GM12864 (cell line): ENCODE measurements around the gene NAV3.
"Not testable (repeated sequence)": the region's sequence is repeated elsewhere in the genome, so short reads cannot be mapped to it uniquely, and the experiment has no call there.

Experiments used
- DNase-seq: peaks from one replicate; pipeline ENCODE4 v3.0.0-alpha.2; 2011; ENCODE audit warnings: low read depth
- H3K4me3 ChIP-seq: 2 replicates; pipeline ENCODE4 v1.5.1; 2011; ENCODE audit warnings: mild to moderate bottlenecking, low read depth, low read length, control low read depth
- TF ChIP-seq, protein P1 (sequence below): IDR thresholded peaks from 2 replicates; pipeline ENCODE4 v1.5.1; 2011; ENCODE audit warnings: low read depth, mild to moderate bottlenecking, moderate library complexity, low read length, control low read depth, inconsistent platforms; ENCODE audit errors: missing control alignments

The NAV3 gene

DNA sequence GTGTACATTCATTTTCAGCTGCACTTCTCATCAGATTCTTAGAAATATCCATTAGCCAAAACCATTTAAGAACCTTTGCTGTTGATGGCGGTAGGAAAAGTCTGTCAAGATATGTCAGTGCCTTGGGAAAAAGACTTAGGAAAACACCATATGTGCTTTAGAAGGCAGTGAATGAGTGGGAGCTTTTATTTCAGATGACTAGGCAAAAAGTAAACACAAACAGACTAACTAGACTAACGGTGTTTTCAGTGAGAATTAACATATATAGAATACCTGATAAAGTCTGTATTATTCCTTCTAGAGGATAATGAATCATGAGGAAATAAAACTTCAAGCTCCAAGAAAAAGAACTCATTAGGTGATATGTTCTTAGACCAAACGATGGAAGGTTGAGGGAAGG lies 418.9 kb downstream of the NAV3 start:
- no peak overlapping the region for H3K4me3 ChIP-seq
- TF ChIP-seq, protein P1, sequence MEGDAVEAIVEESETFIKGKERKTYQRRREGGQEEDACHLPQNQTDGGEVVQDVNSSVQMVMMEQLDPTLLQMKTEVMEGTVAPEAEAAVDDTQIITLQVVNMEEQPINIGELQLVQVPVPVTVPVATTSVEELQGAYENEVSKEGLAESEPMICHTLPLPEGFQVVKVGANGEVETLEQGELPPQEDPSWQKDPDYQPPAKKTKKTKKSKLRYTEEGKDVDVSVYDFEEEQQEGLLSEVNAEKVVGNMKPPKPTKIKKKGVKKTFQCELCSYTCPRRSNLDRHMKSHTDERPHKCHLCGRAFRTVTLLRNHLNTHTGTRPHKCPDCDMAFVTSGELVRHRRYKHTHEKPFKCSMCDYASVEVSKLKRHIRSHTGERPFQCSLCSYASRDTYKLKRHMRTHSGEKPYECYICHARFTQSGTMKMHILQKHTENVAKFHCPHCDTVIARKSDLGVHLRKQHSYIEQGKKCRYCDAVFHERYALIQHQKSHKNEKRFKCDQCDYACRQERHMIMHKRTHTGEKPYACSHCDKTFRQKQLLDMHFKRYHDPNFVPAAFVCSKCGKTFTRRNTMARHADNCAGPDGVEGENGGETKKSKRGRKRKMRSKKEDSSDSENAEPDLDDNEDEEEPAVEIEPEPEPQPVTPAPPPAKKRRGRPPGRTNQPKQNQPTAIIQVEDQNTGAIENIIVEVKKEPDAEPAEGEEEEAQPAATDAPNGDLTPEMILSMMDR, result no peak
- DNase-seq, result no peak

DNA sequence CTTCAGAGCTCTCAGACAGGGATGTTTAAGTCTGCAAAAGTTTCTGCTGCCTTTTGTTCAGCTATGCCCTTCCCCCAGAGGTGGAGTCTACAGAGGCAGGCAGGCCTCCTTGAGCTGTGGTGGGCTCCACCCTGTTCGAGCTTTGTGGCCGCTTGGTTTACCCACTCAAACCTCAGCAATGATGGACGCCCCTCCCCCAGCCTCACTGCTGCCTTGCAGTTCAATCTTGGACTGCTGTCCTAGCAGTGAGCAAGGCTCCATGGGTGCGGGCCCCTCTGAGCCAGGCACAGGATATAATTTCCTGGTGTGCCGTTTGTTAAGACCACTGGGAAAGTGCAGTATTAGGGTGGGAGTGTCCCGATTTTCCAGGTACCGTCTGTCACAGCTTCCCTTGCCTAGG lies 427.0 kb downstream of the NAV3 start:
- not testable (repeated sequence) for DNase-seq

DNA sequence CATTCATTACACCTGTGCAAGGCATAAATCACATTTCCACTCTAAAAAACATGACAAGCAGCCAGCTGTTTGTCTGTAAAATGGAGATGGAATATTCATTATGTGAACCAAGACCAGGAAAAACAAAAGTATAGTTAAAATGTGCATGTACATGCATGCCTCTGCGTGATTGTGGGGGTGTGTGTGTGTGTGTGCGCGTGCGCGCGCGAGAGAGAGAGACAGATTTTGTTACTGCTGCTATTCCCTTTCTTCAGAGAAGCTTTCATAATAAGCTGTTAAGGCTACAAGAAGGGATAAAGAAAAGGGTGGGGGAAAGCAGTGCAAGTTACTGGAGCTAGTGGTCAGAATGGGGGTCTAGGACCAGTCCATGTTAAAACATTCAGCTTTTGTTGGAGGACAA lies 430.3 kb downstream of the NAV3 start:
- DNase-seq, result no peak
- H3K4me3 ChIP-seq, result no peak overlapping the region
- TF ChIP-seq, protein P1, result no peak

More for the DNA sequence above, 427.0 kb downstream of the NAV3 start:
- H3K4me3 ChIP-seq, result not testable (repeated sequence)

DNA sequence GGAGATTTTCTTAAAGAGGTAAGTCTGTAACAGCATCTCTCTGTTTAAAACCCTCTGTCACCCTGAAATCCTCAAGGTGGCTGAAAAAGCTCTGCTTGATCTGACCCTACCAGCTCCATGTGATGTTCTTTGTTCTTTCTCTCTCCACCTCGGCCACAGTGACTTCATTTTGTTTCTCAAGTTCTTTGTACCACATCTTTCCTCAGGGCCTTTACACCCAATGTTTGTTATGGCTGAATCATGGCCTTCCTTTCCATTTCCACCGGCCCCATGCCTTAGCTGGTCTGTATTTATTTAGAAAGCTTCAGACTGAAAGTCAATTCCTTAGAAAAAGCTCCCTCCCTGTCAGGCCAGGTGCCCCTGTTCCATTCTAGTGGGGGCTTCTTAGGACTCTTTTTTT lies 431.2 kb downstream of the NAV3 start:
- no peak overlapping the region for H3K4me3 ChIP-seq
- DNase-seq, result no peak
- TF ChIP-seq, protein P1, result no peak
